ENCODE results near the gene GALNT10. TPM values are rescaled to one million over a fixed set of nuclear protein-coding genes. Genes with fewer than 3 reads are reported as not detected.

GALNT10 gene
- total RNA-seq, 1 donor from 2014 or later, result 93.8 TPM

DNA sequence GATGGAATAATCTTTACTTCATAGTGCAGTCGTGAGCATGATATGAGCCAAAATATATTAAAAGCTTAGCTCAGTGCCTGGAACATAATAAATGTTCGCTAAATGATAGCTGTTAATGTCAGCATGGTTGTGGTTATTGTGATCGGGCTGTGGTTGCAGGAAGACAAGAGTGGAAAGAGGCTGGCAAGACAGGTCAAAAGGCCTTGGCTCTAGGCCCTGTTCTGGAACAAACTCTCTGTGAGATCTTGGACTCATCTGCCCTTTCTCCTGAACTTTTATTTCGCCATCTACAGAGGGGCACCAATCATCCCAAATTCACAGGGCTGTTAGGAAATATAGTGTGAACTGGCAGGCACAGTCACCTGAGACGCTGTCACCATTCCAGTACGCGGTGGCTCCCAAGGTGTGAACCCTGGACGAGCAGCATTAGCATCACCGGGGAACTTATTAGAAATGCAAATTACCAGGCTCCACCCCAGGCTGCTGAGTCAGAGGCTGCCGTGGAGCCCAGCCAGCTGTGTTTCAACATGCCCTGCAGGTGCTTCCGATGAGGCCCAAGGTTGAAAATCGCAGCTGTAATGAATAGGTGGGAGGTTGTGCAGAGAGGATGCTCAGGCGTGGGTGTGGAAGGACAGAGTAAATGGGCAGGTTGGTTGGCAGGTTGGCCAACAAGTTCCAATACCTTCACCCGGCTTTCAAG, 205.0 kb downstream of the GALNT10 start:
- peak; percentile 39 for ATAC-seq
- no peak overlapping the region for H3K4me3 ChIP-seq
- intact Hi-C loops (cut with DNase I), result no loop called here
- no peak overlapping the region for H3K27ac ChIP-seq
- no peaks in the 10 kb centered on the region for H3K9me3 ChIP-seq
- peaks cover 26% of the 10 kb centered on the region for H3K36me3 ChIP-seq
- TF ChIP-seq, protein P1, sequence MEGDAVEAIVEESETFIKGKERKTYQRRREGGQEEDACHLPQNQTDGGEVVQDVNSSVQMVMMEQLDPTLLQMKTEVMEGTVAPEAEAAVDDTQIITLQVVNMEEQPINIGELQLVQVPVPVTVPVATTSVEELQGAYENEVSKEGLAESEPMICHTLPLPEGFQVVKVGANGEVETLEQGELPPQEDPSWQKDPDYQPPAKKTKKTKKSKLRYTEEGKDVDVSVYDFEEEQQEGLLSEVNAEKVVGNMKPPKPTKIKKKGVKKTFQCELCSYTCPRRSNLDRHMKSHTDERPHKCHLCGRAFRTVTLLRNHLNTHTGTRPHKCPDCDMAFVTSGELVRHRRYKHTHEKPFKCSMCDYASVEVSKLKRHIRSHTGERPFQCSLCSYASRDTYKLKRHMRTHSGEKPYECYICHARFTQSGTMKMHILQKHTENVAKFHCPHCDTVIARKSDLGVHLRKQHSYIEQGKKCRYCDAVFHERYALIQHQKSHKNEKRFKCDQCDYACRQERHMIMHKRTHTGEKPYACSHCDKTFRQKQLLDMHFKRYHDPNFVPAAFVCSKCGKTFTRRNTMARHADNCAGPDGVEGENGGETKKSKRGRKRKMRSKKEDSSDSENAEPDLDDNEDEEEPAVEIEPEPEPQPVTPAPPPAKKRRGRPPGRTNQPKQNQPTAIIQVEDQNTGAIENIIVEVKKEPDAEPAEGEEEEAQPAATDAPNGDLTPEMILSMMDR (IDR thresholded peaks at IDR 0.05), result no peak
- no peaks in the 10 kb centered on the region for H3K27me3 ChIP-seq
- no peaks in the 10 kb centered on the region for H3K4me1 ChIP-seq
- peak; percentile 72 for DNase-seq

DNA sequence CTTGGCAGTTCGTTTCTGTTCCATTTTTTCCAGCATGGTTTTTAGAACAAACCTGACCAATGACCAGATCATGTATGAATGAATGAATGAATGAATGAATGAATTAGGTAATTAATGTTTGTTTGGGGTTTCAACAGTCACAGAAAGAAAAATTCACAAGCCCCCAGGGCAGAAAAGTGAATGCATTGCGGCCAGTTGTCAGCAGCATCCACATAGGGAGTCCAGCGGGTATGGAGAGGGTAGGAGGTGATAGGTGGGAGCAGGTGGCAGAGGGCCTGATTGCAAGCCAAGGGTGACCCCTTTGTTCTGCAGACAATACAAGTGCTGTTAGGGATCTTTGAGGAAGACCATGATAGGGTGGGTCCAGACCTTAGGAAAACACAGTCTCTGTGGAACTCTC, 205.6 kb downstream of the GALNT10 start:
- intact Hi-C loops (cut with DNase I), result no loop called here

DNA sequence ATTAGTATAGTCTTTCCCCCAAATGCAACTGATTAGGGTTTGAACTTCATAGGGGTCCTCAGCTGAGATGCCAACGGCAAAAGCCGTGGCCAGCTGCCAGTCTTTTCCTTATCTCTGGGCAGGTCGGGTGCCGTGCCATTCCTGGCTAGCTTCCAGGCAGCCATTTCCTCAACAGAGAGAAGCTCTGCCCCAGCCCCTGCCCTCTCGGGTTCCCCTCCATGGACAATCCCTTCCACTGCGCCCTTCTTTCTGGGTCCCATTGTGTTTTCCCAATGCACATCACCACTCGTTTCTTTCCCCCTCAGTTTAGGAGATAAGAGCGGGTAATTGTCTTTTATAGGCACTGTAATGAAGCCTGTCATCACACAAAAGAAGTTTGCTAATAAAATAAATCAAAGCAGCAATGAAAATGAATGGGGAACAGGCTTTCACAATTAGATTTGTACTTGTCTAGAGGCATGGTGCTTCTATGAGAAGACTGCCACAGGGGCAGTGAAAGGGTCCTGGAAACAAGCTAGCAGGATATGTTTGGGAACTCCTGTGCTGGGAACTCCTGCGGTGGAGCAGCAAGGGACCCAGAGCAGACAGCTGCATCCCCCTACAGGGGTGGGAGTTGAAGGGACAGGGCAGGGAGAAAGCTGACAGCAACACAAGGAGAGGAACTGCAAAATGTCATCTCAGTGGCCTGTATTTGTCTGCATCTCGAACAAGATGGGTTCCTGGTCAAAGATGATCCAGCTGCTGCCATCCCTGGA, 207.3 kb downstream of the GALNT10 start:
- TF ChIP-seq, protein P1 (IDR thresholded peaks at IDR 0.05), result no peak
- Histone ChIP-seq H3K9me3 (no peaks in the 10 kb centered on the region), H3K27me3 (no peaks in the 10 kb centered on the region), H3K27ac (no peak overlapping the region), H3K4me1 (no peaks in the 10 kb centered on the region), H3K36me3 (peaks cover 18% of the 10 kb centered on the region), H3K4me3 (no peak overlapping the region)
- peak; percentile 29 for ATAC-seq
- DNase-seq, result no peak
- intact Hi-C loops (cut with DNase I), result no loop called here

More for the DNA sequence above, 205.6 kb downstream of the GALNT10 start:
- Histone ChIP-seq H3K4me3 (no peak overlapping the region), H3K27me3 (no peaks in the 10 kb centered on the region), H3K4me1 (no peaks in the 10 kb centered on the region), H3K36me3 (peaks cover 21% of the 10 kb centered on the region), H3K27ac (no peak overlapping the region), H3K9me3 (no peaks in the 10 kb centered on the region)
- DNase-seq (no peak), ATAC-seq (no peak)
- TF ChIP-seq, protein P1 (IDR thresholded peaks at IDR 0.05), result no peak

DNA sequence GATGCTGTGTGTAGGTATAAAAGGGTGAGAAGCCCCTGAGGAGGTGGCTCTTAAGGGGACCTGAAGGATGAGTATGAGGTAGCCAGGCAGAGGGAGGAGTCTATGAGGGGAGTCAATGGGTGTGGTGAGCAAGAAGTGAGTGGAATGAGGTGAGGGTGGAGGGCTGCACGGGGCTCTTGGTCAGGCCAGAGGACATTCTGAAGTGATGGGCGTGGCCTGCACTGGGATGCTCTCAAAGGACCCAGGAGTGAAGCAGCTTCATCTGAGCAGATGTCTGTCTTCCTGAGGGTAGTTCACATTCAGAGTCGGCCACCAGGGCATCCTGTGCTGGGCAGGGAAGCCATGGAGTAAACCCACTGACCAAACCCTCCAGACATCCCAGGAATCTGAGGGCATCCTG, 210.1 kb downstream of the GALNT10 start:
- TF ChIP-seq, protein P1 (IDR thresholded peaks at IDR 0.05), result no peak
- H3K4me3 ChIP-seq, result no peak overlapping the region

DNA sequence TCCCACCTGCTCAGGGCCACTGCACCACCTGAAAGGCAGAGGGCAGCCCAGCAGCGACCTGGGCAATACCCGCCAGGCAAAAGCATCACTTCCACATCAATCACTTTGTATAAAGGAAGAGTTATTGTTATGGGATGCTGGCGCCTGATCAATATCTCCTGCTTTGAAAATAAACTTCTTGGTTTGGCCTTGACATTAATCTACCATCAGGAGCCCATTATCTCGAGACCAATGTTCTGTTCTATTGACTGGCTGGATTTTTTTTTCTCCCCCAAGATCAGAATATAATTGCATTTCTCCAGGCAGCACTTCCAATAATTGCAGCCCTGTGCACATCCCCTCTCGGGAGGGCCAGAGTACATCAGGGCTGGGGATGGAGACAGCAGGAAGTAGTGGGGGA, 210.8 kb downstream of the GALNT10 start:
- TF ChIP-seq, protein P1 (IDR thresholded peaks at IDR 0.05), result no peak
- ATAC-seq, result no peak
- intact Hi-C loops (cut with DNase I), result loop anchor here (10.0 kb wide), 1 partner anchor 197 kb away; no protein-coding TSS in a partner anchor

More for the DNA sequence above, 210.1 kb downstream of the GALNT10 start:
- no peak overlapping the region for H3K27ac ChIP-seq
- ATAC-seq (no peak), DNase-seq (no peak)
- intact Hi-C loops (cut with DNase I), result loop anchor here (10.0 kb wide), 1 partner anchor 196 kb away; no protein-coding TSS in a partner anchor
- H3K4me1 ChIP-seq, result peaks cover 4% of the 10 kb centered on the region
- no peaks in the 10 kb centered on the region for H3K9me3 ChIP-seq
- H3K27me3 ChIP-seq, result no peaks in the 10 kb centered on the region
- peaks cover 6% of the 10 kb centered on the region for H3K36me3 ChIP-seq

More for the DNA sequence above, 210.8 kb downstream of the GALNT10 start:
- Histone ChIP-seq H3K27me3 (no peaks in the 10 kb centered on the region), H3K27ac (no peak overlapping the region), H3K9me3 (no peaks in the 10 kb centered on the region), H3K4me3 (no peak overlapping the region), H3K36me3 (peaks cover 6% of the 10 kb centered on the region), H3K4me1 (peaks cover 4% of the 10 kb centered on the region)
- DNase-seq, result no peak

Measured in upper lobe of right lung (tissue), 1 donor.